Mesothelial cell of epicardium (in vitro differentiated cells): Measurements from ENCODE around the gene LAMTOR2. TPM values are rescaled to one million over a fixed set of nuclear protein-coding genes. Genes with fewer than 3 reads are reported as not detected.

Source experiments
- DNase-seq, 2 experiments: peaks; one replicate each; pipeline ENCODE4 v3.0.0; 2021; ENCODE audit warnings: low spot score in 2 of 2; ENCODE audit not compliant: unreplicated experiment in 2 of 2
- H3K27ac Mint-ChIP-seq: 2 replicates; pipeline ENCODE4 v1.8.0; 2021; ENCODE audit warnings: mixed read lengths
- H3K27me3 Mint-ChIP-seq: 2 replicates; pipeline ENCODE4 v1.8.0; 2021; ENCODE audit warnings: low read depth, mixed read lengths
- H3K36me3 Mint-ChIP-seq: 2 replicates; pipeline ENCODE4 v1.8.0; 2021; ENCODE audit warnings: mixed read lengths
- H3K4me1 Mint-ChIP-seq: 2 replicates; pipeline ENCODE4 v1.8.0; 2021; ENCODE audit warnings: mixed read lengths
- H3K4me3 Mint-ChIP-seq: 2 replicates; pipeline ENCODE4 v1.8.0; 2021; ENCODE audit warnings: mild to moderate bottlenecking, moderate library complexity, mixed read lengths
- H3K9me3 Mint-ChIP-seq: 2 replicates; pipeline ENCODE4 v1.8.0; 2021; ENCODE audit warnings: mixed read lengths
- CTCF ChIP-seq: fragments of 200-600 bp; sonication (generic); IDR thresholded peaks from one replicate; pipeline ENCODE4 v1.5.0; 2021; ENCODE audit warnings: antibody characterized with exemption; ENCODE audit not compliant: unreplicated experiment
- total RNA-seq: library from RNA; stranded (reverse); gene quantifications from 3 replicates; pipeline ENCODE4 v1.2.1, GENCODE V29; 2021

The LAMTOR2 gene
- total RNA-seq, 1 donor from 2014 or later, result 39.5 TPM

- no peak for TF ChIP-seq CTCF
- Mint-ChIP-seq H3K36me3 (no peaks in the 10 kb centered on the region), H3K9me3 (no peaks in the 10 kb centered on the region), H3K27me3 (no peaks in the 10 kb centered on the region), H3K4me3 (peak overlapping the region; percentile 48), H3K4me1 (peaks cover 52% of the 10 kb centered on the region), H3K27ac (peak overlapping the region; percentile 99)
- no peak for DNase-seq
These were observed 52.3 kb downstream of the LAMTOR2 start for GRCh38 chr1:156106624-156107488.

- H3K27ac Mint-ChIP-seq, result peak overlapping the region; percentile 99
These were observed 53.5 kb downstream of the LAMTOR2 start for GRCh38 chr1:156108057-156108456.

More at GRCh38 chr1:156108057-156108456, 53.5 kb downstream of the LAMTOR2 start:
- Mint-ChIP-seq H3K4me1 (peaks cover 46% of the 10 kb centered on the region), H3K9me3 (no peaks in the 10 kb centered on the region), H3K27me3 (no peaks in the 10 kb centered on the region), H3K4me3 (no peak overlapping the region), H3K36me3 (no peaks in the 10 kb centered on the region)
- no peak for TF ChIP-seq CTCF
- DNase-seq, result no peak

Other genes starting within 250 kb of the LAMTOR2 start
- 62.4 to 70.1 TPM (median 69.8 TPM) in 3 replicates for gene GON4L, start 197.6 kb upstream of the LAMTOR2 start, total RNA-seq
- 0.20 to 0.51 TPM (median 0.45 TPM) in 3 replicates for gene SYT11, start 195.2 kb upstream of the LAMTOR2 start, total RNA-seq
- 34.3 to 37.0 TPM (median 35.5 TPM) in 3 replicates for gene RIT1, start 143.4 kb upstream of the LAMTOR2 start, total RNA-seq
- gene KHDC4, start 120.4 kb upstream of the LAMTOR2 start, total RNA-seq, result 70.1 to 74.1 TPM (median 73.2 TPM) in 3 replicates
- gene RXFP4, start 113.1 kb upstream of the LAMTOR2 start, total RNA-seq, result not detected in 3 replicates
- gene ARHGEF2, start 76.2 kb upstream of the LAMTOR2 start, total RNA-seq, result 103 to 111 TPM (median 110 TPM) in 3 replicates
- 282 to 298 TPM (median 297 TPM) in 3 replicates for gene SSR2, start 33.8 kb upstream of the LAMTOR2 start, total RNA-seq
- gene UBQLN4, start 984 bp upstream of the LAMTOR2 start, total RNA-seq, result 61.2 to 66.7 TPM (median 61.9 TPM) in 3 replicates
- gene RAB25, start 6.4 kb downstream of the LAMTOR2 start, total RNA-seq, result 51.1 to 52.6 TPM (median 51.2 TPM) in 3 replicates
- gene MEX3A, start 27.7 kb downstream of the LAMTOR2 start, total RNA-seq, result 107 to 112 TPM (median 112 TPM) in 3 replicates
- 91.7 to 96.9 TPM (median 92.4 TPM) in 3 replicates for gene LMNA, start 59.9 kb downstream of the LAMTOR2 start, total RNA-seq
- 18.7 to 21.0 TPM (median 19.8 TPM) in 3 replicates for gene SEMA4A, start 98.8 kb downstream of the LAMTOR2 start, total RNA-seq
- 15.4 to 18.7 TPM (median 18.4 TPM) in 3 replicates for gene SLC25A44, start 139.3 kb downstream of the LAMTOR2 start, total RNA-seq
- 73.4 to 74.8 TPM (median 74.6 TPM) in 3 replicates for gene PMF1, start 158.2 kb downstream of the LAMTOR2 start, total RNA-seq
- gene BGLAP, start 187.4 kb downstream of the LAMTOR2 start, total RNA-seq, result 5.8 to 7.3 TPM (median 6.8 TPM) in 3 replicates
- gene PAQR6, start 193.3 kb downstream of the LAMTOR2 start, total RNA-seq, result 30.1 to 32.0 TPM (median 30.7 TPM) in 3 replicates
- gene SMG5, start 228.0 kb downstream of the LAMTOR2 start, total RNA-seq, result 99.8 to 105 TPM (median 103 TPM) in 3 replicates
- gene TMEM79, start 229.5 kb downstream of the LAMTOR2 start, total RNA-seq, result 5.7 to 6.9 TPM (median 6.1 TPM) in 3 replicates
- 60.2 to 64.2 TPM (median 63.2 TPM) in 3 replicates for gene GLMP, start 240.9 kb downstream of the LAMTOR2 start, total RNA-seq
- 0.42 TPM in 1 of 3 replicates, not detected in the others for gene VHLL, start 244.5 kb downstream of the LAMTOR2 start, total RNA-seq